HG02840 (cell line): ENCODE results near the gene LRP1B.
"Not testable (repeated sequence)": the region's sequence is repeated elsewhere in the genome, so short reads cannot be mapped to it uniquely, and the experiment has no call there.

ENCODE experiments used
- ATAC-seq: cut with Tn5 transposase; IDR thresholded peaks from one replicate; pipeline ENCODE4 v1.9.1; 2021; ENCODE audit warnings: mild to moderate bottlenecking, moderate library complexity, moderate number of reproducible peaks; ENCODE audit not compliant: unreplicated experiment, low FRiP score

The LRP1B gene

DNA sequence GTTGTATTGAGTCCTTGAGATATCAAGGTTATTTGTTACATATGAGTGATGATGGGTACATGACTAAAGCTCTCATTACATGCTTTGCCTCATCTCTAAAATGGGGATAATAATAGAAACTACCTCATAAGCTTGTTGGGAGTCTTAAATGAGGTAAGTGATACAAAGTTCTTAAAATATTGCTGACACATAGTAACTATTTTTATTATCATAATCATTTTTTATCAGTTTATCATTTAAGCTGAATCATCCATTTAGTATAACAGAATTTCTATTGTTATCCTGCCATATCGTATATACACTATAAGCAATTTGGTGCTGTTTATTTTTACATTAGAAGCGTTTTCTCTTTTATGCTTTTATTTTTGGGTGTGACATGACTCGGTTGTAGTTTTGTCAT, 871.1 kb downstream of the LRP1B start:
- no peak for ATAC-seq

DNA sequence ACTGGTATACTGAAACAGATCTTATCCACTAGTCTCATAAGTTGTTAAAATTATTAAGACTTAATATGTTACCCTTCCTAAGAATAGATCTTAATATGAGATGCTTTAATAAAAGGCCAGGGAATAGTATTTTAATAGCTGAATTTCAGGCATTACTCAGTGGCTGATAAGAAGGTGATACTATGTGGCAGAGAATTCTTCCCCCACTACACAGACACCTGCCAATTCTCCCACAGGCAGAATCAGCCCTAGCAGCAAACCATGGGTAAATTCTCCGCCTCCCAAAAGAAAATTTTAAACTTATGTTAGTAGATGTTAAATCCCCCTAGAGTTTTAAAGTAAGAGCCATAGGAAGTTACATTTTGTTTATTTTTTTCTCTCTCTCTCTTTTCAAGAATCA, 888.8 kb downstream of the LRP1B start:
- no peak for ATAC-seq

- no peak for ATAC-seq
Observed at GRCh38 chr2:141226560-141226959, 904.3 kb downstream of the LRP1B start.

DNA sequence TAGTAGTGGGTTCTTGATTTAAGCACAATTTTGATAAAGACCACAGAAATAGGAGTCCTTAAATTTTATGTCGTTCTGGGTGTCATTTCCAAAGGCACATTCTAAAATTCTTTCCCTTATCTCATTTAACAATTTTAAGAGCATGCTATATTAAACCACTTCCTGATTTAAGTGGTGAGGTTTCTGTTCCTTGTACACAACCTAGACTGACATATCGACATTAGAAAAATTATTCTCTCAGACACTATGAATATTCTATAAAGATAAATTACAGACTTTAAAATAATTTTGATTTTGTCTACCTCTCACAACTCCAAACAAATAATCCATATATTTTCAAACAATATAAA, 923.8 kb downstream of the LRP1B start:
- ATAC-seq, result no peak

DNA sequence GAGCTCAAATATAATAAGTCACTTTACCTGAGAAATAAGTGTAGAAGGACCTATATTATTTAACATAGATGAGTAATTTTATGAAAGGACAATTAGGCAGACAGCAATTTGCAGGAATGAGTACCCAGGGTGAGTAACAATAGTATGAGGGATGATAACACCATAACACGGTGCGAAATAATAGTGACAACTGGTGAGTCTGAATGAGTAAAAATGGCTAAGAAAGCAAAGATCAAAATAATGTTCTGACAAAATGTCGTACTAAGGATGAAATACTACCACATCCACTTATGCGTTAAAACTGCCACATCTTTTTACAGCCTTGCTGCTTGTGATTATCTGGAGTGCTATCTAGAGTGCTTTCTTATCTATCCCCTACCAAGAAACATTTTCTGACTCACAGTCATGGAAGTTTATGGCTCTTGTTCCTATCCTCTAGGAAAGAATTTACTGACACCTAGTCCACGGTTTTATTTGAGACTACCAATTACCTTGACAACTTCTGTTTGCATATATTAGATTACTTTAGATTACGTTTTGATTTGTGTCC, 929.7 kb downstream of the LRP1B start:
- no peak for ATAC-seq

DNA sequence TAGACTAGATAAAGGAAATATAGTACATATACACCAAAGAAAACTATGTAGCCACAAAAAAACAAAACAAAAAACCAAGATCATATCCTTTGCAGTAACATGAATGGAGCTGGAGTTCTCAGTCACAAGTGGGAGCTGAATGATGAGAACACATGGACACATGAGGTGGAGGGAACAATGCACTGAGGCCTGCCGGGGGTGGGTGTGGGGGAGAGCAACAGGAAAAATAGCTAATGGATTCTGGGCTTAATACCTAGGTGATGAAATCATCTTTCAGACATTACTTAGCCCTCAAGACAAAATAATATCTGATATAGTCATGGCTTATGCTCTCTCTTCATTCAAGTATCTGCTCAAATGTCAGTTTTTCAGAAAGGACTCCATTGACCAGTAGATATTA, 930.6 kb downstream of the LRP1B start:
- no peak for ATAC-seq

GRCh38 chr2:141199711-141200110, 931.1 kb downstream of the LRP1B start:
- ATAC-seq, result no peak

GRCh38 chr2:141195087-141195486, 935.7 kb downstream of the LRP1B start:
- ATAC-seq, result no peak

GRCh38 chr2:141187075-141187439, 943.8 kb downstream of the LRP1B start:
- no peak for ATAC-seq

- no peak for ATAC-seq
Observed at GRCh38 chr2:141186413-141187074, 944.3 kb downstream of the LRP1B start.

DNA sequence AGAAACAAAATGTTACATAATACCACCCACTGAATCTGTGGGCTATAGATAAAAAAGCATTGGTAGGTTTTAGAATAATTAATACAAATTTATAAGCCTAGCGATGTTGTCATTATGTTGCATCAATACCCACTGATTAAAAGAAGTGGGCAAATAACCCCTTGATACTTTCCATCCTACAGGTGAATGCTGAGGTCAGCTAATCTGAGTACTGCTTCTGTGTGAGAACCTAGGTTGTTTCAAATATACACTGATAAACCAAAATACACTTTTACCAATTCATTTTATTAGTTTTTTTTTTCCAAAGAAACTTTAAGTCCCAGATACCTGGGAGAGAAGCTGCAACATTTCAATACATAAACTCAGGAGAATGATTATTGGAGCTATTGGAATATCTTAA, 948.6 kb downstream of the LRP1B start:
- ATAC-seq, result no peak

DNA sequence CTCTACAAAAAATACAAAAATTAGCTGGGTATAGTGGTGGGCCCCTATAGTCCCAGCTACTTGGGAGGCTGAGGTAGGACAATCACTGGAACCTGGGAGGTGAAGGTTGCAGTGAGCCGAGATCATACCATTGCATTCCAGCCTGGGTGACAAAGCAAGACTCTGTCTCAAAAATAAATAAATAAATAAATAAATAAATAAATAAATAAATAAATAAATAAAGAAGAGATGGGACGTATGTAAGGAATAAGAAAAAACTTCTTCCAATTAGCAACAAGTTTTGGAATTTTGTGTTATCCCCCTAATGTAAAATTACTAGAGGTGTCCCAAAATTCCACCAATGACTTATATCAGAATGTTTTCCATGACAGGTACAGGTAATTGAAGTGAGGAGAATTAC, 961.7 kb downstream of the LRP1B start:
- ATAC-seq, result not testable (repeated sequence)

DNA sequence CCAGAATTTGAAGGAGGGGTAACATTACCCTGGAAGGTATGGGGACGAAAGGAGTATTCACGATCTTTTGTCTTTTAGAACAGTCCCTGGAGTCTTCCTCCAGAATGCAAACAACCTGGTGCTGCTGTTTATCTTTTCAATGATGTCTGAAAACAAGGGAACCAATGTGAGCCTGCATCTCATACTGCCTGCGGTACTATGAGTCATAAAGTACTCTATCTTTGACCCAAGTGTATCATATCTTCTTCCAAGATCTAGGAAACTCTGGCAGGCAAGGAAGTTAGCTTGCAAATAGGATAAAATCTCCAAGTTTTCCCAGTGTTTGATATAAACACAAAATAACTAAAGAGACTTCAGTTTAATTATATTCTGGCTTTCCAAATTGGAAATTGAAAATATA, 968.5 kb downstream of the LRP1B start:
- no peak for ATAC-seq

- no peak for ATAC-seq
Observed at GRCh38 chr2:141151611-141152286, 979.1 kb downstream of the LRP1B start.

DNA sequence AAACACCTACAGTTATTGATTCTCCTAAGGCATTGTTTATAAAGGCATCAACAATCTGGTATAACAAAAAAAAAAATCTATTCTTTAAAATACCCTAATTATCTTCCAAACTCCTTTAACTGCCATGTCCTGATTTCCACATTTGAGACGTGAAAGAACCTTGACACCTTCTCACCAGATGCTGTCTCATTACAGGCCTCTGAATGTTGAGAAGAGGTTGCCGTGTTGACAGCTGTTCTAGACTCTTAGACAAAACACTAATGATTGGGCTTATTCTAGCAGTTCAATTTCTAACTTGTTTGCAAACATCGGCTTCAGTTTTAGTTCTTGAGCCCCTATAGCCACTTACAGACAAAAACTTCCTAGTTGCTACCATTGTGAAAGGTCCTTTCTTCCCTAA, 988.8 kb downstream of the LRP1B start:
- ATAC-seq, result no peak

GRCh38 chr2:141137122-141137693, 993.6 kb downstream of the LRP1B start:
- no peak for ATAC-seq

DNA sequence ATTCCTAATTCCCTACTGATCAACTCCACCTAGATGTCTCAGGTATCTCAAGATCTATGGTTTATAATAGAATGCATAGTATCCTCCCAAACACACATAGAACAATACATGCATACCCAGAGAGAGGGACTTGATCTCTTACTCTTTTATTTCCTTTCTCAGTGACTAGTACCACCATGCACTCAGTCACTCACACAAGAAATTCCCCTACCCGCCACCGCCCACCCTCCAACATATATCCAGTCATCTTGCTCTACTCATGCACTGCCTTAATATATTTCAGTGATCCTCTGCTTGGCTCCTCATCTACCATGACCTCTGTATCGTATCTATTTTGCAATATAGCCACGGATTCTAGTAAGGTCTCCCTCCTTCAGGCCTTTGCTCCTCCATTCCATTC, 996.9 kb downstream of the LRP1B start:
- no peak for ATAC-seq

DNA sequence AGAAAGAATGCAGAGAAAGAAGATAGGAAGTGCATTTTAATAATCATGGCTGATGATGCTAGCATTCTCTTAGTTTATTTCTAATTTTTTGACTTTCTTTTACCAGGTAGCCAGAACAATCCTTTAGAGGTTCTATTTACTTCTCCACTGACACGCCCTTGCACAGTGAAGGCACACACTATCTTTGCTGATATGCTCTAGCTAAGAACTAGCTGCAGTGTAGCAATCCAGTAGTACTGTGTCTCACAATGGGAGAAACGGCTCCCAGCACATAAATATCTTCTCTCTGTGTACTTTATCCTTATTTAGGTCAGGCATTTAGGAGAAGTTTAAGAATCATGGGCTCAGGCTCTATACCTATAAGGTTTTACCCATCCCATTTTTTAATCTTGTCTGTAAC, 1005.4 kb downstream of the LRP1B start:
- no peak for ATAC-seq

GRCh38 chr2:141118836-141119235, 1012.0 kb downstream of the LRP1B start:
- ATAC-seq, result no peak

- no peak for ATAC-seq
Observed at GRCh38 chr2:141113301-141113700, 1017.5 kb downstream of the LRP1B start.

DNA sequence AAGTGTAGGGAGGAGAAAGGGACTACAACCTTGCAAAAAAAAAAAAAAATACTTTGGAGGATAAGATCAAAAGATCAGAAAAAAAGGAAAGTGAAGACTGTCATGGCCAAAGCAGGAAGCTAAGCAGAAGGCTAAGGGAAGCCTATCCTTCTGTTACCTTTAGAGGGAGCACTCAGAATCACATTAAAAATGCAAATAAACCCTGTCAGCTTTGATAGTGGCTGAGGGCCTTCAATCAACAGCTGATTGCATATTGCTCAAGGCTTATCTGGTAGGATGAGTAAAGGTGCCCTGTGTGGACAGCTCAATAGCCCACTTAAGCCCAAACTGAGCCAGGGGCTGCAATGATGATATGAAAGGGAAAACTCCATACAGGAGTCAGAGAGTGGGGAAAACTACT, 1021.2 kb downstream of the LRP1B start:
- ATAC-seq, result no peak

DNA sequence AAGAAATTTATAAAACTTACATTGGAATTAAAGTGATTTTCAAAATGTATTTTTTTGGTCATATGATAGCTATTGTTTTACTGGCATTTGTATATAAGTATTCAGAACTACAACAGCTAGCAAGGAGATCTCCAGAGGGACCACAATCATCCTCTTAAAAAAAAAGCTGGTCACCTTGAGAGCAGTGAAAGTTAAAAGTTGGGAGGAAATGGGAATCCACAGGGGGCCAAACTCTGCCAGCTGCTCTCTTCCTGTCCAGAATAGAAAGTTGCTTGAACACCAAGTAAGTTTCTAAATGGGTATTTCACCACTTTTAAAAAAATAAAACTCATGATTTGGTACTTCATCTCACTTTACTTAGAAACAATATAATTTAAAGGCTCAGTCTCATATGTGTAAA, 1025.1 kb downstream of the LRP1B start:
- no peak for ATAC-seq
